ENCODE measurements around the gene FBXO21. TPM values are rescaled to one million over a fixed set of nuclear protein-coding genes. Genes with fewer than 3 reads are reported as not detected.

The FBXO21 gene
- total and polyA plus RNA-seq, 2 experiments from 2014 or later, result 46.3 to 84.2 TPM

GRCh38 chr12:117182866-117183265 lies 7.4 kb downstream of the FBXO21 start:
- Histone ChIP-seq H3F3A (replicated peaks; ENCODE audit: low read depth) (no peaks in the 10 kb centered on the region), H4K20me1 (replicated peaks; ENCODE audit: insufficient read depth) (peaks cover 34% of the 10 kb centered on the region), H3K36me3 (ENCODE audit: insufficient read depth) (peaks cover 62% of the 10 kb centered on the region), H3K79me2 (replicated peaks; ENCODE audit: insufficient read depth) (peaks cover 59% of the 10 kb centered on the region), H3K27me3 (ENCODE audit: insufficient read depth) (no peaks in the 10 kb centered on the region), H3K9me2 (ENCODE audit: insufficient read depth) (no peaks in the 10 kb centered on the region), H3K4me3 (no peak overlapping the region), H2AFZ (no peak overlapping the region), H3K4me2 (no peak overlapping the region), H3K4me1 (ENCODE audit: insufficient read depth) (no peaks in the 10 kb centered on the region), H3K27ac (ENCODE audit: low read depth) (no peak overlapping the region)
- no peaks in the 10 kb centered on the region for H3K27me3 Mint-ChIP-seq (ENCODE audit: insufficient read depth, low read depth, poor library complexity)
- H3K36me3 Mint-ChIP-seq (ENCODE audit: low read depth), result peaks cover 76% of the 10 kb centered on the region
- H3K4me3 Mint-ChIP-seq, result no peak overlapping the region
- no peak overlapping the region for H3K27ac Mint-ChIP-seq
- ATAC-seq, result no peak
- no peaks in the 10 kb centered on the region for H3K9me3 Mint-ChIP-seq
- H3K4me1 Mint-ChIP-seq, result peaks cover 4% of the 10 kb centered on the region; the same call in 2 of the 3 replicates
- TF ChIP-seq CTCF (conservative IDR thresholded peaks at IDR 0.05; ENCODE audit: low read depth in 2 of 2) (no peak), POLR2AphosphoS5 (IDR thresholded peaks at IDR 0.05; ENCODE audit: low read depth) (no peak), JUNB (IDR thresholded peaks at IDR 0.05; ENCODE audit: unreplicated experiment) (no peak), ZNF462 (CRISPR knock-in tag; IDR thresholded peaks at IDR 0.05) (no peak), ZNF331 (CRISPR knock-in tag; IDR thresholded peaks at IDR 0.05; ENCODE audit: low read depth) (no peak), STAT1 (IDR thresholded peaks at IDR 0.05; ENCODE audit: unreplicated experiment) (no peak), NANOG (IDR thresholded peaks at IDR 0.05; ENCODE audit: borderline replicate concordance) (no peak), REST (IDR thresholded peaks at IDR 0.05; ENCODE audit: unreplicated experiment) (no peak), EZH2 (IDR thresholded peaks at IDR 0.05; ENCODE audit: low read depth, unreplicated experiment) (no peak), ETS1 (IDR thresholded peaks at IDR 0.05) (no peak), CREB1 (CRISPR knock-in tag; IDR thresholded peaks at IDR 0.05; ENCODE audit: low read depth) (no peak), EZH2phosphoT487 (IDR thresholded peaks at IDR 0.05; ENCODE audit: unreplicated experiment) (no peak), ZNF114 (CRISPR knock-in tag; IDR thresholded peaks at IDR 0.05) (no peak)
- DNase-seq (ENCODE audit: low spot score), result no peak
